ENCODE measurements around the gene ADH4. TPM values are rescaled to one million over a fixed set of nuclear protein-coding genes. Genes with fewer than 3 reads are reported as not detected.
"Not testable (repeated sequence)": the region's sequence is repeated elsewhere in the genome, so short reads cannot be mapped to it uniquely, and the experiment has no call there.

ADH4 gene
- total and polyA plus RNA-seq, 10 of the 15 experiments (the other 5 are each of a cell fraction or from before 2014, with no cell fraction given): not detected

DNA sequence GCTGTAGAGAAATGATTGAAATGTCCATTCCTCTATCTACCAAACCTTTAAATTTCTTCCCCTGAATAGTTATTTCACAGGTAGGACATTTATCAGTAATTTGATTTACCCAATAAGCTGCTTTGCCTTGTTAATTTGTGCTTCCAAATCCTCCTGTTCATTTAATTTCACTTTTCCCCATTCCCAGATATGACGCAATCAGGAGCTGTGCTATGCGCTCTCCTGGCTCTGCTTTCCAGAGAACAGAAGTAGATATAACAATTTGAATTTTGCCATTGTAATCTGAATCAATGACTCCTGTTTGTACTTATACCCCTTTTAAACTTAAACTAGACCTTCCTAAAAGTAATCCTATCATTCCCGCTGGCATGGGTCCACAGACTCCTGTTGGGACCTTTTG is 45.8 kb upstream of the ADH4 start:
- H4K20me1 ChIP-seq (ENCODE audit: control insufficient read depth, insufficient read depth); FAIRE-seq; in situ Hi-C loops (cut with MboI): not testable (repeated sequence)

DNA sequence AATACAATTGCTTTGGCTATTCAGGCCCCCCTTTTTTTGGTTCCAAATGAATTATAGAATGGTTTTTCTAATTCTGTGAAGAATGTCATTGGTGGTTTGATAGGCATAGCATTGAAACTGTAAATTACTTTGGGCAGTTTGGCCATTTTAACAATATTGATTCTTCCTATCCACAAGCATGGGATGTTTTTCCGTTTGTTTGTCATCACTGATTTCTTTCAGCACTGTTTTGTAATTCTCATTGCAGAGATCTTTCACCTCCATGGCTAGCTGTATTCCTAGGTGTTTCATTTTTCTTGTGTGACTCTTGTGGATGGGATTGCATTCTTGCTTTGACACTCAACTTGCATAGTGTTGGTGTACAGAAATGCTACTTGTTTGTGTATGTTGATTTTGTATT is 41.9 kb upstream of the ADH4 start:
- no TSS peak for BruUV-seq (replicated peaks)
- FAIRE-seq: no peak
- intact Hi-C loops (cut with micrococcal nuclease; ENCODE audit: unreplicated experiment): no loop called here
- Histone ChIP-seq H3K27me3 (replicated peaks in 1 of 2; ENCODE audit: control insufficient read depth in 2 of 2, insufficient read depth in 2 of 2, low read length in 1 of 2) (no peaks in the 10 kb centered on the region), H3K9me3 (replicated peaks; ENCODE audit: control insufficient read depth, insufficient read depth, low read length) (no peaks in the 10 kb centered on the region; the same call in 2 of the 3 replicates), H3K4me2 (ENCODE audit: control insufficient read depth, insufficient read depth) (no peak overlapping the region), H2AFZ (ENCODE audit: control insufficient read depth, low read depth, low read length) (no peak overlapping the region), H3K4me1 (ENCODE audit: control insufficient read depth, insufficient read depth, low read length) (no peaks in the 10 kb centered on the region), H4K20me1 (ENCODE audit: control insufficient read depth, insufficient read depth) (no peaks in the 10 kb centered on the region), H3K79me2 (ENCODE audit: control insufficient read depth, insufficient read depth, low read length) (no peaks in the 10 kb centered on the region), H3K4me3 (no peak overlapping the region), H3K27ac (ENCODE audit: control insufficient read depth, insufficient read depth) (no peak overlapping the region), H3K9ac (ENCODE audit: control insufficient read depth, insufficient read depth, low read length) (no peak overlapping the region), H3K36me3 (ENCODE audit: control insufficient read depth in 2 of 2, insufficient read depth in 2 of 2, low read length in 1 of 2) (no peaks in the 10 kb centered on the region)
- POLR2A ChIA-PET: no interaction called here
- SMC1A ChIA-PET (ENCODE audit: uncharacterized antibody, unreplicated experiment): no interaction called here
- in situ Hi-C loops (cut with MboI): no loop called here
- TF ChIP-seq HCFC1 (IDR thresholded peaks at IDR 0.05; ENCODE audit: low read length): no peak
- TF ChIP-seq, protein P1, sequence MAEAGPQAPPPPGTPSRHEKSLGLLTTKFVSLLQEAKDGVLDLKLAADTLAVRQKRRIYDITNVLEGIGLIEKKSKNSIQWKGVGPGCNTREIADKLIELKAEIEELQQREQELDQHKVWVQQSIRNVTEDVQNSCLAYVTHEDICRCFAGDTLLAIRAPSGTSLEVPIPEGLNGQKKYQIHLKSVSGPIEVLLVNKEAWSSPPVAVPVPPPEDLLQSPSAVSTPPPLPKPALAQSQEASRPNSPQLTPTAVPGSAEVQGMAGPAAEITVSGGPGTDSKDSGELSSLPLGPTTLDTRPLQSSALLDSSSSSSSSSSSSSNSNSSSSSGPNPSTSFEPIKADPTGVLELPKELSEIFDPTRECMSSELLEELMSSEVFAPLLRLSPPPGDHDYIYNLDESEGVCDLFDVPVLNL (IDR thresholded peaks at IDR 0.05; ENCODE audit: low read depth, low read length): no peak
- TF ChIP-seq EGR1 (IDR thresholded peaks at IDR 0.05; ENCODE audit: borderline replicate concordance in 1 of 2, low read depth in 2 of 2, low read length in 2 of 2): no peak
- no peak for TF ChIP-seq ZNF384 (IDR thresholded peaks at IDR 0.05; ENCODE audit: borderline replicate concordance, low read depth, low read length)
- no peak for TF ChIP-seq ZBED1 (IDR thresholded peaks at IDR 0.05; ENCODE audit: borderline replicate concordance)
- no peak for TF ChIP-seq WRNIP1 (IDR thresholded peaks at IDR 0.05; ENCODE audit: borderline replicate concordance, low read depth, low read length)
- no peak for TF ChIP-seq MEF2A (IDR thresholded peaks at IDR 0.05; ENCODE audit: insufficient read depth, low read depth, low read length)
- no peak for TF ChIP-seq SP1 (IDR thresholded peaks at IDR 0.05; ENCODE audit: low read depth, low read length)
- RAD21 ChIA-PET (ENCODE audit: unreplicated experiment): no interaction called here
- no peak for ATAC-seq
- WGBS (ENCODE audit: insufficient coverage, insufficient replicate concordance, low lambda C conversion rate, missing lambda C conversion rate): 7% methylated on average over 1 of the region's 1 CpG
- CTCF ChIA-PET: no interaction called here
- no peak for DNase-seq (ENCODE audit: low read depth, low spot score)

More for the DNA sequence above, 45.8 kb upstream of the ADH4 start:
- DNase-seq (ENCODE audit: low read depth, low spot score); H3K4me2 ChIP-seq (ENCODE audit: control insufficient read depth, insufficient read depth); H3K9ac ChIP-seq (ENCODE audit: control insufficient read depth, insufficient read depth, low read length); CTCF ChIA-PET; SMC1A ChIA-PET (ENCODE audit: uncharacterized antibody, unreplicated experiment); BruUV-seq (replicated peaks); ATAC-seq; H3K27ac ChIP-seq (ENCODE audit: control insufficient read depth, insufficient read depth); H3K36me3 ChIP-seq (ENCODE audit: control insufficient read depth in 2 of 2, insufficient read depth in 2 of 2, low read length in 1 of 2); H3K4me3 ChIP-seq; intact Hi-C loops (cut with micrococcal nuclease; ENCODE audit: unreplicated experiment); H3K79me2 ChIP-seq (ENCODE audit: control insufficient read depth, insufficient read depth, low read length); RAD21 ChIA-PET (ENCODE audit: unreplicated experiment); H3K27me3 ChIP-seq (replicated peaks in 1 of 2; ENCODE audit: control insufficient read depth in 2 of 2, insufficient read depth in 2 of 2, low read length in 1 of 2); H2AFZ ChIP-seq (ENCODE audit: control insufficient read depth, low read depth, low read length); H3K9me3 ChIP-seq (replicated peaks; ENCODE audit: control insufficient read depth, insufficient read depth, low read length); H3K4me1 ChIP-seq (ENCODE audit: control insufficient read depth, insufficient read depth, low read length); POLR2A ChIA-PET: not testable (repeated sequence)
- 45% methylated on average over 3 of the region's 3 CpGs for WGBS (ENCODE audit: insufficient coverage, insufficient replicate concordance, low lambda C conversion rate, missing lambda C conversion rate)
